Measurements from ENCODE around the gene SLC49A3. TPM values are rescaled to one million over a fixed set of nuclear protein-coding genes. Genes with fewer than 3 reads are reported as not detected.
A peak's percentile ranks its signal among the peaks of the same experiment; 100 is the strongest.

SLC49A3 gene
- total and polyA plus RNA-seq, 7 donors, result 2.4 to 6.4 (median 4.6) TPM

- H3K4me1 ChIP-seq, result peaks cover 0 to 5% (median 4%) of the 10 kb centered on the region in 4 donors
Measured at GRCh38 chr4:714087-714486, 25.1 kb upstream of the SLC49A3 start.

GRCh38 chr4:712916-713632 lies 24.1 kb upstream of the SLC49A3 start:
- peaks cover 0 to 9% (median 0%) of the 10 kb centered on the region in 4 donors for H3K36me3 ChIP-seq
- 85 to 90% methylated on average over 9 of the region's 9 CpGs for WGBS, 2 donors
- DNase-seq, result no peak
- no peaks in the 10 kb centered on the region for H3K9me3 ChIP-seq
- H3K4me1 ChIP-seq, result peaks cover 0 to 15% (median 13%) of the 10 kb centered on the region in 4 donors
- intact Hi-C loops (cut with DNase I), result no loop called here
- TF ChIP-seq EP300 (IDR thresholded peaks at IDR 0.05) (no peak), CTCF (IDR thresholded peaks at IDR 0.05) (no peak), POLR2AphosphoS5 (IDR thresholded peaks at IDR 0.05) (no peak), POLR2A (IDR thresholded peaks at IDR 0.05) (no peak)
- H3K4me3 ChIP-seq, result no peak overlapping the region
- no peaks in the 10 kb centered on the region for H3K27me3 ChIP-seq
- H3K27ac ChIP-seq, result no peak overlapping the region

More at GRCh38 chr4:714087-714486, 25.1 kb upstream of the SLC49A3 start:
- intact Hi-C loops (cut with DNase I), result no loop called here
- no peak overlapping the region for H3K27ac ChIP-seq
- H3K9me3 ChIP-seq, result no peaks in the 10 kb centered on the region
- WGBS, 2 donors, result 92% methylated on average over 18 of the region's 18 CpGs
- H3K4me3 ChIP-seq, result no peak overlapping the region
- H3K27me3 ChIP-seq, result no peaks in the 10 kb centered on the region
- no peak for DNase-seq
- peaks cover 0 to 9% (median 0%) of the 10 kb centered on the region in 4 donors for H3K36me3 ChIP-seq
- TF ChIP-seq POLR2AphosphoS5 (IDR thresholded peaks at IDR 0.05) (no peak), EP300 (IDR thresholded peaks at IDR 0.05) (no peak), POLR2A (IDR thresholded peaks at IDR 0.05) (no peak), CTCF (IDR thresholded peaks at IDR 0.05) (no peak)

- no peak for TF ChIP-seq POLR2A (IDR thresholded peaks at IDR 0.05)
- no peak for TF ChIP-seq EP300 (IDR thresholded peaks at IDR 0.05)
- TF ChIP-seq CTCF (IDR thresholded peaks at IDR 0.05), result no peak
- no peak for TF ChIP-seq POLR2AphosphoS5 (IDR thresholded peaks at IDR 0.05)
- H3K27ac ChIP-seq, result no peak overlapping the region
- 64 to 82% methylated on average over 3 of the region's 3 CpGs for WGBS, 2 donors
- DNase-seq, result no peak
- H3K4me3 ChIP-seq, result no peak overlapping the region
- H3K9me3 ChIP-seq, result no peaks in the 10 kb centered on the region
- intact Hi-C loops (cut with DNase I), result no loop called here
- peaks cover 0 to 9% (median 0%) of the 10 kb centered on the region in 4 donors for H3K36me3 ChIP-seq
- H3K4me1 ChIP-seq, result peaks cover 0 to 25% (median 20%) of the 10 kb centered on the region in 4 donors
- H3K27me3 ChIP-seq, result no peaks in the 10 kb centered on the region
Measured at GRCh38 chr4:712093-712492, 23.1 kb upstream of the SLC49A3 start.

GRCh38 chr4:710916-711315 lies 22.0 kb upstream of the SLC49A3 start:
- WGBS, 2 donors, result 93 to 95% methylated on average over 13 of the region's 13 CpGs
- Histone ChIP-seq H3K27me3 (no peaks in the 10 kb centered on the region), H3K4me1 (peaks cover 0 to 30% (median 28%) of the 10 kb centered on the region in 4 donors), H3K4me3 (no peak overlapping the region), H3K9me3 (no peaks in the 10 kb centered on the region), H3K27ac (no peak overlapping the region), H3K36me3 (peaks cover 0 to 9% (median 0%) of the 10 kb centered on the region in 4 donors)
- intact Hi-C loops (cut with DNase I), result no loop called here
- peak; percentile 54 for DNase-seq
- TF ChIP-seq EP300 (IDR thresholded peaks at IDR 0.05) (no peak), POLR2AphosphoS5 (IDR thresholded peaks at IDR 0.05) (no peak), CTCF (IDR thresholded peaks at IDR 0.05) (no peak), POLR2A (IDR thresholded peaks at IDR 0.05) (no peak)
